ENCODE measurements around the gene PVRIG. TPM values are rescaled to one million over a fixed set of nuclear protein-coding genes. Genes with fewer than 3 reads are reported as not detected.

Gene PVRIG
- polyA plus RNA-seq, 1 donor from 2014 or later = 0.16 TPM

GRCh38 chr7:100208911-100209408, 10.8 kb upstream of the PVRIG start:
- Histone ChIP-seq H3F3A (ENCODE audit: insufficient read depth, low read length, poor library complexity, severe bottlenecking) (no peaks in the 10 kb centered on the region), H3K4me2 (ENCODE audit: low read length) (no peak overlapping the region), H3K9me3 (ENCODE audit: low read length) (no peaks in the 10 kb centered on the region), H3K9ac (ENCODE audit: low read length) (no peak overlapping the region), H3K27me3 (ENCODE audit: insufficient read depth, low read depth, low read length) (no peaks in the 10 kb centered on the region), H2AFZ (ENCODE audit: low read depth, low read length) (no peak overlapping the region), H3K79me2 (replicated peaks; ENCODE audit: insufficient read depth, low read length) (no peaks in the 10 kb centered on the region), H3K9me2 (ENCODE audit: insufficient read depth, low read length) (no peaks in the 10 kb centered on the region), H4K20me1 (ENCODE audit: insufficient read depth) (no peaks in the 10 kb centered on the region), H3K36me3 (ENCODE audit: insufficient read depth, low read length) (no peaks in the 10 kb centered on the region), H3K4me3 (ENCODE audit: low read length) (no peak overlapping the region), H3K27ac (ENCODE audit: low read length) (no peak overlapping the region)
- no peak for TF ChIP-seq TAF1 (IDR thresholded peaks at IDR 0.05; ENCODE audit: low read depth)
- TF ChIP-seq CTCF (IDR thresholded peaks at IDR 0.05; ENCODE audit: poor library complexity, severe bottlenecking) = no peak
- TF ChIP-seq EP300 (conservative IDR thresholded peaks at IDR 0.05; ENCODE audit: poor library complexity, severe bottlenecking) = no peak
- TF ChIP-seq SMC3 (conservative IDR thresholded peaks at IDR 0.05; ENCODE audit: poor library complexity) = no peak
- TF ChIP-seq RAD21 (conservative IDR thresholded peaks at IDR 0.05) = no peak
- no peak for TF ChIP-seq MXI1 (conservative IDR thresholded peaks at IDR 0.05; ENCODE audit: poor library complexity, severe bottlenecking)
- peak; percentile 2 for TF ChIP-seq POLR2AphosphoS5 (IDR thresholded peaks at IDR 0.05)
- no peak for TF ChIP-seq REST (IDR thresholded peaks at IDR 0.05; ENCODE audit: borderline replicate concordance)
- TF ChIP-seq EZH2 (IDR thresholded peaks at IDR 0.05; ENCODE audit: borderline replicate concordance, insufficient read depth, low read length, poor library complexity, severe bottlenecking) = no peak

- no peaks in the 10 kb centered on the region for H3K79me2 ChIP-seq (replicated peaks; ENCODE audit: insufficient read depth, low read length)
- no peak overlapping the region for H3K4me2 ChIP-seq (ENCODE audit: low read length)
- H3F3A ChIP-seq (ENCODE audit: insufficient read depth, low read length, poor library complexity, severe bottlenecking) = no peaks in the 10 kb centered on the region
- no peaks in the 10 kb centered on the region for H4K20me1 ChIP-seq (ENCODE audit: insufficient read depth)
- H3K9ac ChIP-seq (ENCODE audit: low read length) = no peak overlapping the region
- H2AFZ ChIP-seq (ENCODE audit: low read depth, low read length) = no peak overlapping the region
- no peak for TF ChIP-seq POLR2AphosphoS5 (IDR thresholded peaks at IDR 0.05)
- TF ChIP-seq TAF1 (IDR thresholded peaks at IDR 0.05; ENCODE audit: low read depth) = no peak
- TF ChIP-seq RAD21 (conservative IDR thresholded peaks at IDR 0.05) = no peak
- no peak for TF ChIP-seq EP300 (conservative IDR thresholded peaks at IDR 0.05; ENCODE audit: poor library complexity, severe bottlenecking)
- TF ChIP-seq REST (IDR thresholded peaks at IDR 0.05; ENCODE audit: borderline replicate concordance) = no peak
- no peak for TF ChIP-seq CTCF (IDR thresholded peaks at IDR 0.05; ENCODE audit: poor library complexity, severe bottlenecking)
- TF ChIP-seq MXI1 (conservative IDR thresholded peaks at IDR 0.05; ENCODE audit: poor library complexity, severe bottlenecking) = no peak
- no peak for TF ChIP-seq SMC3 (conservative IDR thresholded peaks at IDR 0.05; ENCODE audit: poor library complexity)
- no peak for TF ChIP-seq EZH2 (IDR thresholded peaks at IDR 0.05; ENCODE audit: borderline replicate concordance, insufficient read depth, low read length, poor library complexity, severe bottlenecking)
- H3K27me3 ChIP-seq (ENCODE audit: insufficient read depth, low read depth, low read length) = no peaks in the 10 kb centered on the region
- H3K9me2 ChIP-seq (ENCODE audit: insufficient read depth, low read length) = no peaks in the 10 kb centered on the region
- no peak overlapping the region for H3K27ac ChIP-seq (ENCODE audit: low read length)
- no peaks in the 10 kb centered on the region for H3K36me3 ChIP-seq (ENCODE audit: insufficient read depth, low read length)
- H3K4me3 ChIP-seq (ENCODE audit: low read length) = no peak overlapping the region
- no peaks in the 10 kb centered on the region for H3K9me3 ChIP-seq (ENCODE audit: low read length)
Measured at GRCh38 chr7:100209493-100209892, 10.3 kb upstream of the PVRIG start.

All from neural cell (in vitro differentiated cells).